ENCODE measurements around the gene CHCHD6.

Gene CHCHD6

GRCh38 chr3:126854666-126855065 is 150.6 kb downstream of the CHCHD6 start:
- no peak overlapping the region for H3K9ac ChIP-seq (ENCODE audit: low read length)
- no peak overlapping the region for H3K4me3 ChIP-seq (ENCODE audit: low read length)
- H3K27me3 ChIP-seq (ENCODE audit: control insufficient read depth, insufficient read depth, low read length): no peaks in the 10 kb centered on the region
- no peaks in the 10 kb centered on the region for H3K9me3 ChIP-seq (ENCODE audit: control insufficient read depth, low read length)
- no peaks in the 10 kb centered on the region for H3K36me3 ChIP-seq (ENCODE audit: control insufficient read depth, insufficient read depth, low read length)
- no peaks in the 10 kb centered on the region for H3K4me1 ChIP-seq (ENCODE audit: control insufficient read depth, insufficient read depth, low read length)

DNA sequence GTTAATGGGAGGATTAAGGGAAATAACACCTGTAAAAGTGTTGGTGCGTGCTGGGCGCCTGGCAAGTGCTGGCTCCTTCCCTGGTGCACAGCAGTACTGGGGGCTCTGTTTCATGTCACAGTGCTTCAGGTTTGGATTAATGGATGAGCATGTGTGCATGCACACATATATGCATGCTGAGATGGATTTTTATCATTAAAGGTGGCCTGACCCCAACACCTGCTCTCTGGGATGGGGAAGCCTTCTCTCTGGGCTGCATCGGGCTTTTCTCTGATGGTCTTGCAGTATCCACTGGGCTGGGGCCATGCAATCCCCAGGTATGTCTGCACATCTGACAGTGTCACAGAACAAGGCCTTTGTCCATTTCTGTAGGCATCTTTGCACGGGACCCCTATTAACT is 151.3 kb downstream of the CHCHD6 start:
- H3K9ac ChIP-seq (ENCODE audit: low read length): no peak overlapping the region
- no peak overlapping the region for H3K4me3 ChIP-seq (ENCODE audit: low read length)
- H3K4me1 ChIP-seq (ENCODE audit: control insufficient read depth, insufficient read depth, low read length): no peaks in the 10 kb centered on the region
- no peaks in the 10 kb centered on the region for H3K27me3 ChIP-seq (ENCODE audit: control insufficient read depth, insufficient read depth, low read length)
- no peaks in the 10 kb centered on the region for H3K9me3 ChIP-seq (ENCODE audit: control insufficient read depth, low read length)
- no peaks in the 10 kb centered on the region for H3K36me3 ChIP-seq (ENCODE audit: control insufficient read depth, insufficient read depth, low read length)

- Histone ChIP-seq H3K36me3 (ENCODE audit: control insufficient read depth, insufficient read depth, low read length) (no peaks in the 10 kb centered on the region), H3K9ac (ENCODE audit: low read length) (no peak overlapping the region), H3K27me3 (ENCODE audit: control insufficient read depth, insufficient read depth, low read length) (no peaks in the 10 kb centered on the region), H3K9me3 (ENCODE audit: control insufficient read depth, low read length) (no peaks in the 10 kb centered on the region), H3K4me3 (ENCODE audit: low read length) (no peak overlapping the region), H3K4me1 (ENCODE audit: control insufficient read depth, insufficient read depth, low read length) (no peaks in the 10 kb centered on the region)
Measured at GRCh38 chr3:126857928-126858327, 153.9 kb downstream of the CHCHD6 start.

- no peaks in the 10 kb centered on the region for H3K4me1 ChIP-seq (ENCODE audit: control insufficient read depth, insufficient read depth, low read length)
- H3K36me3 ChIP-seq (ENCODE audit: control insufficient read depth, insufficient read depth, low read length): no peaks in the 10 kb centered on the region
- no peak overlapping the region for H3K4me3 ChIP-seq (ENCODE audit: low read length)
- H3K9ac ChIP-seq (ENCODE audit: low read length): no peak overlapping the region
- H3K9me3 ChIP-seq (ENCODE audit: control insufficient read depth, low read length): no peaks in the 10 kb centered on the region
- H3K27me3 ChIP-seq (ENCODE audit: control insufficient read depth, insufficient read depth, low read length): no peaks in the 10 kb centered on the region
Measured at GRCh38 chr3:126858401-126858800, 154.4 kb downstream of the CHCHD6 start.

GRCh38 chr3:126858887-126859286 is 154.8 kb downstream of the CHCHD6 start:
- Histone ChIP-seq H3K9ac (ENCODE audit: low read length) (no peak overlapping the region), H3K4me3 (ENCODE audit: low read length) (no peak overlapping the region), H3K4me1 (ENCODE audit: control insufficient read depth, insufficient read depth, low read length) (no peaks in the 10 kb centered on the region), H3K27me3 (ENCODE audit: control insufficient read depth, insufficient read depth, low read length) (no peaks in the 10 kb centered on the region), H3K9me3 (ENCODE audit: control insufficient read depth, low read length) (no peaks in the 10 kb centered on the region), H3K36me3 (ENCODE audit: control insufficient read depth, insufficient read depth, low read length) (no peaks in the 10 kb centered on the region)

DNA sequence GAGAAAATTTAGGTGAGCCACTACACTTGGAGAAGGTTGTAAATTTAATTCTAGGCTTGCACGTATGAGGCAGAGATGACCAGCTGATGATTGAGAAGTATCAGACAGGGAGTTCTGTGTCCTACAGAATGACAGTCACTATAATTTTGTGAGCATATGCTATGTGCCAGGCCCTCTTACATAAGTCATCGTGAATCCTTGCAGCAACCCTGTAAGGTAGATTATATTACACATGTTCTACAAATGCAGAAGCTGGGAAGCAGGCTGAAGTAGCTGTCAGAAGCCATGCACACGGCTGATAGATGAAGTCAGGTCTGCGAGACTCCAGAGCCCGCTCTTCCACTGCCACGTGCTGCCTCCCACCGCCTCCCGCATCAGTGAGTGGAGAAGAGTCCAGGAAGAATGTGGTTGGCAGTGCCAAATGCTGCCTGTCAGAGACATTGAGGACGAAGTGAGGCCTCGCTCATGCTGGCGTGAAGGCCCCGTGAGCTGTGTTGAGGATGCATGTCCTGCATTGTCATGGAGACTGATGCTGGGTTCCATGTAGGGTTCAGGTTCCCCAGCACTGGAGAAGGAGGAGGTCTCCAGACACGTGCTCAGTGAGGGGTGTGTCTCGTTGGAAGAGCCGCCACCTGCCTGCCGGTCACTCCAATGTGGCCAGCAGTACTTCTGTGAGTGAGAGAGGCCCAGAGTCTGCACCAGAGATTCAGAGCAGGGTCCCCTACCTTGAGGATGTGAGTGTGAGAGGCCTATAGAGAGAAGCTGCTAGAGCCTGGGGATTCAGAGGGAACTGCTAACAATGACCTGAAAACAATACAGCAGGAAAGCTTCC is 155.6 kb downstream of the CHCHD6 start:
- H3K9me3 ChIP-seq (ENCODE audit: control insufficient read depth, low read length): no peaks in the 10 kb centered on the region
- H3K36me3 ChIP-seq (ENCODE audit: control insufficient read depth, insufficient read depth, low read length): no peaks in the 10 kb centered on the region
- H3K4me3 ChIP-seq (ENCODE audit: low read length): no peak overlapping the region
- no peaks in the 10 kb centered on the region for H3K27me3 ChIP-seq (ENCODE audit: control insufficient read depth, insufficient read depth, low read length)
- no peaks in the 10 kb centered on the region for H3K4me1 ChIP-seq (ENCODE audit: control insufficient read depth, insufficient read depth, low read length)
- no peak overlapping the region for H3K9ac ChIP-seq (ENCODE audit: low read length)

GRCh38 chr3:126865736-126866135 is 161.7 kb downstream of the CHCHD6 start:
- Histone ChIP-seq H3K27me3 (ENCODE audit: control insufficient read depth, insufficient read depth, low read length) (no peaks in the 10 kb centered on the region), H3K9ac (ENCODE audit: low read length) (no peak overlapping the region), H3K4me3 (ENCODE audit: low read length) (no peak overlapping the region), H3K9me3 (ENCODE audit: control insufficient read depth, low read length) (no peaks in the 10 kb centered on the region), H3K4me1 (ENCODE audit: control insufficient read depth, insufficient read depth, low read length) (no peaks in the 10 kb centered on the region), H3K36me3 (ENCODE audit: control insufficient read depth, insufficient read depth, low read length) (no peaks in the 10 kb centered on the region)

GRCh38 chr3:126866175-126866759 is 162.2 kb downstream of the CHCHD6 start:
- Histone ChIP-seq H3K36me3 (ENCODE audit: control insufficient read depth, insufficient read depth, low read length) (no peaks in the 10 kb centered on the region), H3K4me1 (ENCODE audit: control insufficient read depth, insufficient read depth, low read length) (no peaks in the 10 kb centered on the region), H3K27me3 (ENCODE audit: control insufficient read depth, insufficient read depth, low read length) (no peaks in the 10 kb centered on the region), H3K9ac (ENCODE audit: low read length) (no peak overlapping the region), H3K9me3 (ENCODE audit: control insufficient read depth, low read length) (no peaks in the 10 kb centered on the region), H3K4me3 (ENCODE audit: low read length) (no peak overlapping the region)

DNA sequence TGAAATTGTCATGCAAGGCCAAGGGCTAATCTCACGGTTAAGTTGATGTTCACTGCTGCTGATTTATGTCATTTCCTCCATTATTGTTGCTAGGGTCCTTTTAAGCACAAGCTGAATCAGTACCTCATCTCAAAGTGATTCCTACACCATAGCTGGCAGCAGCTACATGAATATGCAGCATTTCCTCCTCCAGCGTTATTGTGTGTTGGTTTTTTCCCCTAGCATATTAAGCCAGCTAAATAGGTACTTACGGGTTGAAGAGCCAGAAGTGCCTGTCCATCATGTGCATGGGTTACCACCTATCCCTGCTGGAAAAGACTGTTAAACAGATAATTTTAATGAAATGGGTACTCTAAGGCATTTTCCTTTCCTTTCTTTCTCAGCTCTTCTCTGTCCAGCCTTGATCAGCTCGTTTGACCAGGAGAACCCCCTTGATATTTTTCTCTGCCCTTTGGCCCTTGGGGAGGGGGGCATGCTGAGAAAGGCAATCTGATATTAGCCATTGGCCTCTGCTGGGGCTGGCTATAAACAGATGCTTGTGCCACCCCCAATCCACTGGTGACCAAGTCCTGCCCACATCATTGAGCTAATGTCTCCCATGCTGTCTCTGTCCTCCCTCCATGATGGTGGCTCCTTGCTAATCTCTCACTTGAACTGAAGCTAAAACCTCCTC is 163.3 kb downstream of the CHCHD6 start:
- no peaks in the 10 kb centered on the region for H3K36me3 ChIP-seq (ENCODE audit: control insufficient read depth, insufficient read depth, low read length)
- H3K4me1 ChIP-seq (ENCODE audit: control insufficient read depth, insufficient read depth, low read length): no peaks in the 10 kb centered on the region
- no peaks in the 10 kb centered on the region for H3K9me3 ChIP-seq (ENCODE audit: control insufficient read depth, low read length)
- H3K9ac ChIP-seq (ENCODE audit: low read length): no peak overlapping the region
- no peaks in the 10 kb centered on the region for H3K27me3 ChIP-seq (ENCODE audit: control insufficient read depth, insufficient read depth, low read length)
- no peak overlapping the region for H3K4me3 ChIP-seq (ENCODE audit: low read length)

DNA sequence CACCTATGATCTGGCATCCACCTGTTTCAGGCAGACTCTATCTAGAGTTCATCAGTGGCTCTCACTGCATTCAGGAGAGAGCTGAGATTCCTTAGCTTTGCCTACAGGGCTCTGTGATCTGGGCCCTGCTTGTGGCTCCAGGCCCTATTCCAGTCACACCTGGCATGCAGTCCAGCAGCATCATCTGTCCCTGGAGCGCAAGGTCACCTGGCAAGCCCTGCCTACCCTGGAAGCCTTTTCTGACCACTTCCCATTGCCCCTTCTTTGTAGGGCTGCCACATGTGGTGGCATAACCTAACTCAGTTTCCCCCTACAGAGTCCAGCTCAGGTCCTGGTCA is 163.8 kb downstream of the CHCHD6 start:
- Histone ChIP-seq H3K9ac (ENCODE audit: low read length) (no peak overlapping the region), H3K36me3 (ENCODE audit: control insufficient read depth, insufficient read depth, low read length) (no peaks in the 10 kb centered on the region), H3K4me3 (ENCODE audit: low read length) (no peak overlapping the region), H3K9me3 (ENCODE audit: control insufficient read depth, low read length) (no peaks in the 10 kb centered on the region), H3K27me3 (ENCODE audit: control insufficient read depth, insufficient read depth, low read length) (no peaks in the 10 kb centered on the region), H3K4me1 (ENCODE audit: control insufficient read depth, insufficient read depth, low read length) (no peaks in the 10 kb centered on the region)

GRCh38 chr3:126870608-126871210 is 166.7 kb downstream of the CHCHD6 start:
- H3K27me3 ChIP-seq (ENCODE audit: control insufficient read depth, insufficient read depth, low read length): no peaks in the 10 kb centered on the region
- no peaks in the 10 kb centered on the region for H3K4me1 ChIP-seq (ENCODE audit: control insufficient read depth, insufficient read depth, low read length)
- H3K9me3 ChIP-seq (ENCODE audit: control insufficient read depth, low read length): no peaks in the 10 kb centered on the region
- H3K36me3 ChIP-seq (ENCODE audit: control insufficient read depth, insufficient read depth, low read length): no peaks in the 10 kb centered on the region
- H3K9ac ChIP-seq (ENCODE audit: low read length): no peak overlapping the region
- H3K4me3 ChIP-seq (ENCODE audit: low read length): no peak overlapping the region

DNA sequence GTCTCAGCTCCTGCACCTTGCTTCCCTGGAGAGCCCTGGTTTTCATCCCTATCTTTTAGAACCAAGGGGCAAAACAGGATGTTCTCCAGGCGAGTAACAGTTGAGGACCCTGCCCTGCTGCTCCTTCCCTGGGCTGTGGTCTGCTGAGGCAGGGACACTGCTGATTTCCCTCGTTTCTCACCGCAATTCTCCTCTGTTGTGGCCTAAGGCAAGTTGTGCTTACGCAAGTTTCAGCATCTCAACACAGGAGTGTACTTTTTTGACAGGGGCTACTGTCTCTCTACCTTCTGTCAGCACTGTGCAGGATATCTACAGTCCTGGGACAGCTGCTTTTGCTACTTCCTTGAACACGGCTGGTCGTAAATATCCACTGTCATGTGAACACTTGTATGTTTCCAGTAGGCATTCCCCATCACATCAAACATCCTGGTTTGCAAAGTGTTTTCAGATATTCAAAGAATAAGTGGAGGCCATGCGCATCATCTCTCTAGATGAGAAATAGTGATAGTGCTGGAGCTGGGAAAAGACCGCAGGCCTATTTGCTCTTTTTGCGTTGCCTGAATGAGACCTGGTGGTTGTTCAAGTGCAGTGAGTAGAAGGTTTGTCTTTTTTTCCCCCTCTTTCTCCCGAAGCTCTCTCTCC is 168.8 kb downstream of the CHCHD6 start:
- Histone ChIP-seq H3K4me1 (ENCODE audit: control insufficient read depth, insufficient read depth, low read length) (no peaks in the 10 kb centered on the region), H3K9ac (ENCODE audit: low read length) (no peak overlapping the region), H3K27me3 (ENCODE audit: control insufficient read depth, insufficient read depth, low read length) (no peaks in the 10 kb centered on the region), H3K36me3 (ENCODE audit: control insufficient read depth, insufficient read depth, low read length) (no peaks in the 10 kb centered on the region), H3K4me3 (ENCODE audit: low read length) (no peak overlapping the region), H3K9me3 (ENCODE audit: control insufficient read depth, low read length) (no peaks in the 10 kb centered on the region)

Measured in mucosa of stomach (tissue), 1 donor.